H1 (cell line): ENCODE data around the gene TMEM79. TPM values are rescaled to one million over a fixed set of nuclear protein-coding genes. Genes with fewer than 3 reads are reported as not detected.

Source experiments
- CTCF ChIA-PET: fragments of 300-600 bp; sonication (Branson Sonifier 250); formaldehyde crosslinking; loops from one replicate; lab custom pipeline; 2021; ENCODE audit not compliant: partially characterized antibody; lab: Charles Lee
- POLR2A ChIA-PET: fragments of 300-600 bp; sonication (Branson Sonifier 250); formaldehyde crosslinking; loops from one replicate; lab custom pipeline; 2021; ENCODE audit warnings: inconsistent platforms; ENCODE audit not compliant: partially characterized antibody; lab: Charles Lee
- DNase-seq, 2 experiments: peaks; one replicate each; pipeline versions ENCODE4 v3.0.0 to v3.0.0-alpha.2; 2010 to 2022; ENCODE audit warnings: low spot score in 2 of 2, low read depth in 1 of 2, mixed read lengths in 1 of 2
- FAIRE-seq: peaks from 2 replicates; lab custom pipeline; 2011; peaks lifted over from hg19 to GRCh38; lab: Jason Lieb, UNC
- H2AFZ ChIP-seq: 2 replicates; pipeline ENCODE4 v1.8.1; 2012; ENCODE audit warnings: low read length, inconsistent platforms
- H2AK5ac ChIP-seq: 2 replicates; pipeline ENCODE4 v1.6.1; 2013; ENCODE audit warnings: low read depth, low read length
- H2BK120ac ChIP-seq: replicated peaks from 2 replicates; pipeline ENCODE3; 2013; ENCODE audit warnings: low read depth, low read length, inconsistent platforms
- H2BK12ac ChIP-seq: 2 replicates; pipeline ENCODE4 v1.6.1; 2013; ENCODE audit warnings: low read depth, low read length
- H2BK15ac ChIP-seq: 2 replicates; pipeline ENCODE4 v1.6.1; 2013; ENCODE audit warnings: low read length
- H2BK20ac ChIP-seq: 2 replicates; pipeline ENCODE4 v1.6.1; 2013; ENCODE audit warnings: low read length
- H2BK5ac ChIP-seq: 2 replicates; pipeline ENCODE4 v1.6.1; 2013; ENCODE audit warnings: low read depth, low read length
- H3K14ac ChIP-seq: 2 replicates; pipeline ENCODE4 v1.6.1; 2013; ENCODE audit warnings: inconsistent platforms; ENCODE audit not compliant: insufficient read length
- H3K18ac ChIP-seq: 2 replicates; pipeline ENCODE4 v1.6.1; 2013; ENCODE audit warnings: low read length; ENCODE audit errors: extremely low read depth
- H3K23ac ChIP-seq: 2 replicates; pipeline ENCODE4 v1.6.1; 2013; ENCODE audit warnings: inconsistent platforms; ENCODE audit not compliant: insufficient read length
- H3K23me2 ChIP-seq: 2 replicates; pipeline ENCODE4 v1.6.1; 2013; ENCODE audit warnings: low read depth, low read length
- H3K27ac ChIP-seq: 2 replicates; pipeline ENCODE4 v1.6.1; 2011; ENCODE audit warnings: low read depth, low read length, inconsistent platforms
- H3K27me3 ChIP-seq, 4 experiments: replicated peaks in 1 of 4; 1 replicate in 1 of 4; 2 replicates in 3 of 4; pipeline versions ENCODE4 v1.6.1 to v1.8.1; 2011 to 2013; ENCODE audit warnings: low read length in 3 of 4, mild to moderate bottlenecking in 3 of 4, inconsistent platforms in 2 of 4, mixed read lengths in 2 of 4, moderate library complexity in 1 of 4; ENCODE audit not compliant: control insufficient read depth in 3 of 4, insufficient read depth in 3 of 4; ENCODE audit errors: extremely low read depth in 1 of 4
- H3K36me3 ChIP-seq, 4 experiments: 2 replicates each; pipeline versions ENCODE4 v1.6.1 to v1.8.1; 2011 to 2013; ENCODE audit warnings: mild to moderate bottlenecking in 4 of 4, low read length in 3 of 4, moderate library complexity in 2 of 4, control low read depth in 1 of 4, inconsistent platforms in 1 of 4; ENCODE audit not compliant: insufficient read depth in 4 of 4, control insufficient read depth in 2 of 4
- H3K4ac ChIP-seq: replicated peaks from 2 replicates; pipeline ENCODE3; 2013; ENCODE audit warnings: low read length, low read depth, mixed read lengths, inconsistent platforms; ENCODE audit not compliant: insufficient read length
- H3K4me1 ChIP-seq, 4 experiments: replicated peaks in 1 of 4; 1 replicate in 1 of 4; 2 replicates in 3 of 4; pipeline versions ENCODE4 v1.6.1 to v1.8.1; 2011 to 2013; ENCODE audit warnings: low read length in 3 of 4, inconsistent platforms in 2 of 4, mixed read lengths in 1 of 4; ENCODE audit not compliant: insufficient read depth in 4 of 4, control insufficient read depth in 3 of 4
- H3K4me2 ChIP-seq, 2 experiments: 2 replicates each; pipeline versions ENCODE4 v1.6.1 to v1.8.1; 2011 to 2013; ENCODE audit warnings: low read depth in 2 of 2, low read length in 2 of 2, control low read depth in 1 of 2, inconsistent platforms in 1 of 2, mild to moderate bottlenecking in 1 of 2; ENCODE audit not compliant: insufficient read depth in 1 of 2
- H3K4me3 ChIP-seq, 4 experiments: fragments of 200-600, 300-600 bp in 1 of 4; sonication (generic), shearing (Covaris generic), sonication (Bioruptor Twin) in 1 of 4; 2 replicates each; pipeline versions ENCODE4 v1.5.1 to v1.8.1; 2011 to 2016; ENCODE audit warnings: low read length in 4 of 4, low read depth in 3 of 4, control low read depth in 2 of 4, inconsistent platforms in 2 of 4, mild to moderate bottlenecking in 2 of 4, mixed read lengths in 1 of 4, moderate library complexity in 1 of 4; ENCODE audit not compliant: insufficient read depth in 2 of 4; ENCODE audit errors: extremely low read depth in 1 of 4
- H3K56ac ChIP-seq: replicated peaks from 2 replicates; pipeline ENCODE3; 2013; ENCODE audit warnings: low read depth, mild to moderate bottlenecking, mixed read lengths, low read length, inconsistent platforms; ENCODE audit not compliant: insufficient read length
- H3K79me1 ChIP-seq: 2 replicates; pipeline ENCODE4 v1.6.1; 2013; ENCODE audit warnings: low read depth, low read length, control low read depth
- H3K79me2 ChIP-seq, 2 experiments: 2 replicates each; pipeline versions ENCODE4 v1.6.1 to v1.8.1; 2012 to 2013; ENCODE audit warnings: low read length in 2 of 2, mild to moderate bottlenecking in 2 of 2, inconsistent platforms in 1 of 2; ENCODE audit not compliant: insufficient read depth in 2 of 2, control insufficient read depth in 1 of 2
- H3K9ac ChIP-seq, 4 experiments: replicated peaks in 1 of 4; 1 replicate in 1 of 4; 2 replicates in 3 of 4; pipeline versions ENCODE4 v1.6.1 to v1.8.1; 2011 to 2013; ENCODE audit warnings: low read depth in 3 of 4, low read length in 3 of 4, control low read depth in 2 of 4, mild to moderate bottlenecking in 2 of 4, moderate library complexity in 2 of 4, inconsistent platforms in 1 of 4; ENCODE audit errors: extremely low read depth in 1 of 4
- H3K9me3 ChIP-seq, 2 experiments: 2 replicates each; pipeline versions ENCODE4 v1.6.1 to v1.8.1; 2012 to 2013; ENCODE audit warnings: mild to moderate bottlenecking in 2 of 2, moderate library complexity in 2 of 2, control low read depth in 1 of 2, inconsistent platforms in 1 of 2, low read depth in 1 of 2, low read length in 1 of 2, mixed read lengths in 1 of 2; ENCODE audit not compliant: insufficient read depth in 2 of 2
- H4K20me1 ChIP-seq, 2 experiments: replicated peaks in 1 of 2; 2 replicates each; pipeline versions ENCODE3 to v1.8.1; 2011 to 2013; ENCODE audit warnings: inconsistent platforms in 2 of 2, low read length in 2 of 2, mild to moderate bottlenecking in 1 of 2; ENCODE audit not compliant: insufficient read depth in 2 of 2, control insufficient read depth in 1 of 2
- H4K5ac ChIP-seq: 2 replicates; pipeline ENCODE4 v1.6.1; 2013; ENCODE audit warnings: low read length, low read depth, mixed read lengths, inconsistent platforms; ENCODE audit not compliant: insufficient read length
- H4K8ac ChIP-seq: 2 replicates; pipeline ENCODE4 v1.8.0; 2013; ENCODE audit warnings: mild to moderate bottlenecking, moderate library complexity, low read length, inconsistent platforms; ENCODE audit not compliant: insufficient read depth; ENCODE audit errors: extremely low read depth
- H4K91ac ChIP-seq: replicated peaks from 2 replicates; pipeline ENCODE3; 2013; ENCODE audit warnings: low read length, mixed read lengths, inconsistent platforms; ENCODE audit not compliant: insufficient read length
- SP2 ChIP-seq: IDR thresholded peaks from 2 replicates; pipeline ENCODE4 v1.6.1; 2012; ENCODE audit warnings: mild to moderate bottlenecking, low read length, inconsistent platforms
- WGBS, 2 experiments: shearing (Covaris generic) in 1 of 2; methylation state at CpG; one replicate each; pipeline versions ENCODE4 v1.1.6 to v1.1.7; 2013 to 2015; ENCODE audit warnings: low lambda C conversion rate in 2 of 2, mixed read lengths in 2 of 2, inconsistent platforms in 1 of 2, low coverage in 1 of 2, missing lambda C conversion rate in 1 of 2; ENCODE audit not compliant: insufficient replicate concordance in 2 of 2, insufficient coverage in 1 of 2, insufficient read length in 1 of 2; ENCODE audit errors: extremely low coverage in 1 of 2, missing lambda C conversion rate in 1 of 2; 5-methylcytosine and 5-hydroxymethylcytosine counted together
- polyA plus RNA-seq, 7 experiments: library from polyadenylated mRNA; depleted of rRNA in 3 of 7; stranded (reverse) in 5 of 7; unstranded in 2 of 7; fragments of >200 nt in 5 of 7; fragments of 200-250 nt in 2 of 7; gene quantifications; 1 replicate in 5 of 7; 2 replicates in 1 of 7; 4 replicates in 1 of 7; pipeline versions ENCODE4 v1.2.1 to v1.2.3, GENCODE V29; 2011 to 2013; ENCODE audit warnings: missing spikeins in 2 of 7, mixed read lengths in 2 of 7
- total RNA-seq: library from RNA; stranded (reverse); fragmentation: NEBNext Ultra II Directional; extraction: Animal tissue kit (Norgen Biotek cat#: 25700); gene quantifications from 2 replicates; pipeline ENCODE4 v1.2.1, GENCODE V29; 2021

The TMEM79 gene
- total and polyA plus RNA-seq, 2 of the 8 experiments (the other 6 are each of a cell fraction or from before 2014, with no cell fraction given): 2.1 to 2.3 TPM

GRCh38 chr1:156298852-156299357, 14.8 kb downstream of the TMEM79 start, which contains the start of gene VHLL:
VHLL (minus strand) TSS chr1:156299307; CDS start chr1:156299189, 118 bp downstream.
- H2AK5ac ChIP-seq: no peak within 1 kb of the TSS
- H3K23ac ChIP-seq: no peak within 1 kb of the TSS
- H3K4me2 ChIP-seq: no peak within 1 kb of the TSS
- no peaks in the 10 kb centered on the region for H3K9me3 ChIP-seq
- 92% methylated on average over 19 of the region's 19 CpGs; no CpG with 5 or more reads in 1 of the 2 experiments for WGBS, 2 experiments
- H3K23me2 ChIP-seq: peaks cover 5% of the 10 kb centered on the region; the same call in 1 of the 2 replicates
- H4K5ac ChIP-seq: no peak within 1 kb of the TSS
- H3K79me1 ChIP-seq: 0 out of 2 replicates have a peak, but pooled peaks cover 3% of the 10 kb centered on the region
- H3K4me1 ChIP-seq: peaks cover 0 to 7% (median 4%) of the 10 kb centered on the region in 4 experiments; a peak in 3 of 7 replicates
- no peak within 1 kb of the TSS for H3K4ac ChIP-seq
- ChIA-PET POLR2A (interaction anchor here (1.7 to 16.5 kb wide), 2 partner anchors 8 to 20 kb away, joined by 5 to 221 read pairs; partner anchors contain the start of genes SMG5 and TMEM79), CTCF (interaction anchor here (0.7 to 1.1 kb wide), 4 partner anchors 9 to 176 kb away, joined by 3 to 5 read pairs (median 3); no protein-coding TSS in a partner anchor)
- no peak within 1 kb of the TSS for H2AFZ ChIP-seq
- H2BK12ac ChIP-seq: no peak within 1 kb of the TSS
- H3K27ac ChIP-seq: no peak within 1 kb of the TSS
- H3K36me3 ChIP-seq: peaks cover 0 to 4% (median 2%) of the 10 kb centered on the region in 4 experiments; a peak in 2 of 8 replicates
- no peak within 1 kb of the TSS for H3K18ac ChIP-seq
- H2BK5ac ChIP-seq: no peak within 1 kb of the TSS
- H2BK15ac ChIP-seq: no peak within 1 kb of the TSS
- no peak for FAIRE-seq
- no peak within 1 kb of the TSS for H2BK20ac ChIP-seq
- H4K8ac ChIP-seq: no peak within 1 kb of the TSS; the same call in 1 of the 2 replicates
- no peak for DNase-seq
- no peaks in the 10 kb centered on the region for H3K79me2 ChIP-seq
- no peak within 1 kb of the TSS for H4K91ac ChIP-seq
- no peak within 1 kb of the TSS for H3K14ac ChIP-seq
- no peaks in the 10 kb centered on the region for H3K27me3 ChIP-seq
- no peak within 1 kb of the TSS for H3K4me3 ChIP-seq
- no peak within 1 kb of the TSS for H3K56ac ChIP-seq
- no peaks in the 10 kb centered on the region for H4K20me1 ChIP-seq
- H3K9ac ChIP-seq: no peak within 1 kb of the TSS
- H2BK120ac ChIP-seq: no peak within 1 kb of the TSS
- TF ChIP-seq SP2: no peak
